ENCODE measurements around the gene SORCS2.

GRCh38 chr4:7648544-7649395 is 456.4 kb downstream of the SORCS2 start:
- TF ChIP-seq, protein P1, sequence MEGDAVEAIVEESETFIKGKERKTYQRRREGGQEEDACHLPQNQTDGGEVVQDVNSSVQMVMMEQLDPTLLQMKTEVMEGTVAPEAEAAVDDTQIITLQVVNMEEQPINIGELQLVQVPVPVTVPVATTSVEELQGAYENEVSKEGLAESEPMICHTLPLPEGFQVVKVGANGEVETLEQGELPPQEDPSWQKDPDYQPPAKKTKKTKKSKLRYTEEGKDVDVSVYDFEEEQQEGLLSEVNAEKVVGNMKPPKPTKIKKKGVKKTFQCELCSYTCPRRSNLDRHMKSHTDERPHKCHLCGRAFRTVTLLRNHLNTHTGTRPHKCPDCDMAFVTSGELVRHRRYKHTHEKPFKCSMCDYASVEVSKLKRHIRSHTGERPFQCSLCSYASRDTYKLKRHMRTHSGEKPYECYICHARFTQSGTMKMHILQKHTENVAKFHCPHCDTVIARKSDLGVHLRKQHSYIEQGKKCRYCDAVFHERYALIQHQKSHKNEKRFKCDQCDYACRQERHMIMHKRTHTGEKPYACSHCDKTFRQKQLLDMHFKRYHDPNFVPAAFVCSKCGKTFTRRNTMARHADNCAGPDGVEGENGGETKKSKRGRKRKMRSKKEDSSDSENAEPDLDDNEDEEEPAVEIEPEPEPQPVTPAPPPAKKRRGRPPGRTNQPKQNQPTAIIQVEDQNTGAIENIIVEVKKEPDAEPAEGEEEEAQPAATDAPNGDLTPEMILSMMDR (IDR thresholded peaks at IDR 0.05): no peak
- no peak for TF ChIP-seq POLR2A (IDR thresholded peaks at IDR 0.05)

Measured in esophagus squamous epithelium (tissue), 4 donors.